Measurements from ENCODE around the gene PTPN4.

PTPN4 gene

DNA sequence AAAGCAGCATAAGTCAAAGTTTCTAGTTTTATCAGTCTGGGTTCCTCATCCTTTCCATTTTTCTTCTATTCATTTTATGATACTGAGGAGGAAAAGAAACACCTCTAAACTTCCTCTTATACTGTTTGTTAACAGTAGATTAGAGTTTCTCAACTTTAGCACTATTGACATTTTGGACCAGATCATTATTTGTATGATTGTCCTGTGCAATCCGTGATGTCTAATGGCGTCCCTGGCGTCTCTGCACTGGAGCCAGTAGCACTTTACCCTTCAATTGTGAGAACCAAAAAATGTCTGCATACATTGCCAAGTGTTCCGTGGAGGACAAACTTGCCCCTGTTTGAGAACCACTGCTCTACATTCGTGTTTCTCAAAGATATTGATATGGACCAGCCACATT, 25.2 kb downstream of the PTPN4 start:
- TF ChIP-seq TCF4 (CRISPR knock-in tag; IDR thresholded peaks at IDR 0.05; ENCODE audit: borderline replicate concordance) = no peak
- TF ChIP-seq TOX (CRISPR knock-in tag; IDR thresholded peaks at IDR 0.05; ENCODE audit: borderline replicate concordance) = no peak
- ATAC-seq = no peak

DNA sequence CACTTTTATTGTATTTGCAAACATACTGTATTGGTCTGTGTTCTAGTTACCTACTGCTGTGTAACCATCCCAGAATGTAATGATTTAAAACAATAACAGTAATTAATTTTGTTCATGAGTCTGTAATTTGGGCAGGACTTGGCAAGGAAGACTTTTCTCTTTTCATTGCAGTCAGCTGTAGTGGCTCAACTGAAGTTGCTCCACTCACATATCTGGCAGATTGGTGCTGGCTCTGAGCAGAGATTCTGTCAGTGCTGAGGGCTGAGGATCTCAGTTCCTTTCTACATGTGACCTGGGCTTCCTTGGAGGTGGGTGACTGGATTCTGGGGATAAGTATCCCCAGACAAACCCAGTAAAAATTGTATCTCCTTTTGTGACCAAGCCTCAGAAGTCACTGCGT, 26.6 kb downstream of the PTPN4 start:
- ATAC-seq = no peak
- TF ChIP-seq, protein P1, sequence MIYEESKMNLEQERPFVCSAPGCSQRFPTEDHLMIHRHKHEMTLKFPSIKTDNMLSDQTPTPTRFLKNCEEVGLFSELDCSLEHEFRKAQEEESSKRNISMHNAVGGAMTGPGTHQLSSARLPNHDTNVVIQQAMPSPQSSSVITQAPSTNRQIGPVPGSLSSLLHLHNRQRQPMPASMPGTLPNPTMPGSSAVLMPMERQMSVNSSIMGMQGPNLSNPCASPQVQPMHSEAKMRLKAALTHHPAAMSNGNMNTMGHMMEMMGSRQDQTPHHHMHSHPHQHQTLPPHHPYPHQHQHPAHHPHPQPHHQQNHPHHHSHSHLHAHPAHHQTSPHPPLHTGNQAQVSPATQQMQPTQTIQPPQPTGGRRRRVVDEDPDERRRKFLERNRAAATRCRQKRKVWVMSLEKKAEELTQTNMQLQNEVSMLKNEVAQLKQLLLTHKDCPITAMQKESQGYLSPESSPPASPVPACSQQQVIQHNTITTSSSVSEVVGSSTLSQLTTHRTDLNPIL (CRISPR knock-in tag; IDR thresholded peaks at IDR 0.05; ENCODE audit: low read depth) = no peak
- TF ChIP-seq ZNF8 (CRISPR knock-in tag; IDR thresholded peaks at IDR 0.05) (no peak), ZFP3 (CRISPR knock-in tag; IDR thresholded peaks at IDR 0.05) (no peak), ZC3H10 (CRISPR knock-in tag; IDR thresholded peaks at IDR 0.05) (no peak), ZFP30 (CRISPR knock-in tag; IDR thresholded peaks at IDR 0.05) (no peak), GLIS3 (CRISPR knock-in tag; IDR thresholded peaks at IDR 0.05) (no peak), OSR1 (CRISPR knock-in tag; IDR thresholded peaks at IDR 0.05) (no peak), ZNF70 (CRISPR knock-in tag; IDR thresholded peaks at IDR 0.05) (no peak), ISL1 (CRISPR knock-in tag; IDR thresholded peaks at IDR 0.05) (no peak), ARNTL (CRISPR knock-in tag; IDR thresholded peaks at IDR 0.05; ENCODE audit: borderline replicate concordance, low read depth) (no peak), RARB (CRISPR knock-in tag; IDR thresholded peaks at IDR 0.05) (no peak), TOX (CRISPR knock-in tag; IDR thresholded peaks at IDR 0.05; ENCODE audit: borderline replicate concordance) (no peak), SNAI2 (CRISPR knock-in tag; IDR thresholded peaks at IDR 0.05) (no peak), PPARA (CRISPR knock-in tag; IDR thresholded peaks at IDR 0.05; ENCODE audit: borderline replicate concordance) (no peak), ZNF565 (CRISPR knock-in tag; conservative IDR thresholded peaks at IDR 0.05; ENCODE audit: low read depth) (no peak), TCF4 (CRISPR knock-in tag; IDR thresholded peaks at IDR 0.05; ENCODE audit: borderline replicate concordance) (no peak)
- TF ChIP-seq, protein P2, sequence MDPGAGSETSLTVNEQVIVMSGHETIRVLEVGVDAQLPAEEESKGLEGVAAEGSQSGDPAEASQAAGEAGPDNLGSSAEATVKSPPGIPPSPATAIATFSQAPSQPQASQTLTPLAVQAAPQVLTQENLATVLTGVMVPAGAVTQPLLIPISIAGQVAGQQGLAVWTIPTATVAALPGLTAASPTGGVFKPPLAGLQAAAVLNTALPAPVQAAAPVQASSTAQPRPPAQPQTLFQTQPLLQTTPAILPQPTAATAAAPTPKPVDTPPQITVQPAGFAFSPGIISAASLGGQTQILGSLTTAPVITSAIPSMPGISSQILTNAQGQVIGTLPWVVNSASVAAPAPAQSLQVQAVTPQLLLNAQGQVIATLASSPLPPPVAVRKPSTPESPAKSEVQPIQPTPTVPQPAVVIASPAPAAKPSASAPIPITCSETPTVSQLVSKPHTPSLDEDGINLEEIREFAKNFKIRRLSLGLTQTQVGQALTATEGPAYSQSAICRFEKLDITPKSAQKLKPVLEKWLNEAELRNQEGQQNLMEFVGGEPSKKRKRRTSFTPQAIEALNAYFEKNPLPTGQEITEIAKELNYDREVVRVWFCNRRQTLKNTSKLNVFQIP (CRISPR knock-in tag; IDR thresholded peaks at IDR 0.05; ENCODE audit: borderline replicate concordance, low read depth) = no peak
- TF ChIP-seq, protein P3, sequence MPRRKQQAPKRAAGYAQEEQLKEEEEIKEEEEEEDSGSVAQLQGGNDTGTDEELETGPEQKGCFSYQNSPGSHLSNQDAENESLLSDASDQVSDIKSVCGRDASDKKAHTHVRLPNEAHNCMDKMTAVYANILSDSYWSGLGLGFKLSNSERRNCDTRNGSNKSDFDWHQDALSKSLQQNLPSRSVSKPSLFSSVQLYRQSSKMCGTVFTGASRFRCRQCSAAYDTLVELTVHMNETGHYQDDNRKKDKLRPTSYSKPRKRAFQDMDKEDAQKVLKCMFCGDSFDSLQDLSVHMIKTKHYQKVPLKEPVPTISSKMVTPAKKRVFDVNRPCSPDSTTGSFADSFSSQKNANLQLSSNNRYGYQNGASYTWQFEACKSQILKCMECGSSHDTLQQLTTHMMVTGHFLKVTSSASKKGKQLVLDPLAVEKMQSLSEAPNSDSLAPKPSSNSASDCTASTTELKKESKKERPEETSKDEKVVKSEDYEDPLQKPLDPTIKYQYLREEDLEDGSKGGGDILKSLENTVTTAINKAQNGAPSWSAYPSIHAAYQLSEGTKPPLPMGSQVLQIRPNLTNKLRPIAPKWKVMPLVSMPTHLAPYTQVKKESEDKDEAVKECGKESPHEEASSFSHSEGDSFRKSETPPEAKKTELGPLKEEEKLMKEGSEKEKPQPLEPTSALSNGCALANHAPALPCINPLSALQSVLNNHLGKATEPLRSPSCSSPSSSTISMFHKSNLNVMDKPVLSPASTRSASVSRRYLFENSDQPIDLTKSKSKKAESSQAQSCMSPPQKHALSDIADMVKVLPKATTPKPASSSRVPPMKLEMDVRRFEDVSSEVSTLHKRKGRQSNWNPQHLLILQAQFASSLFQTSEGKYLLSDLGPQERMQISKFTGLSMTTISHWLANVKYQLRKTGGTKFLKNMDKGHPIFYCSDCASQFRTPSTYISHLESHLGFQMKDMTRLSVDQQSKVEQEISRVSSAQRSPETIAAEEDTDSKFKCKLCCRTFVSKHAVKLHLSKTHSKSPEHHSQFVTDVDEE (CRISPR knock-in tag; IDR thresholded peaks at IDR 0.05) = no peak
- TF ChIP-seq, protein P4, sequence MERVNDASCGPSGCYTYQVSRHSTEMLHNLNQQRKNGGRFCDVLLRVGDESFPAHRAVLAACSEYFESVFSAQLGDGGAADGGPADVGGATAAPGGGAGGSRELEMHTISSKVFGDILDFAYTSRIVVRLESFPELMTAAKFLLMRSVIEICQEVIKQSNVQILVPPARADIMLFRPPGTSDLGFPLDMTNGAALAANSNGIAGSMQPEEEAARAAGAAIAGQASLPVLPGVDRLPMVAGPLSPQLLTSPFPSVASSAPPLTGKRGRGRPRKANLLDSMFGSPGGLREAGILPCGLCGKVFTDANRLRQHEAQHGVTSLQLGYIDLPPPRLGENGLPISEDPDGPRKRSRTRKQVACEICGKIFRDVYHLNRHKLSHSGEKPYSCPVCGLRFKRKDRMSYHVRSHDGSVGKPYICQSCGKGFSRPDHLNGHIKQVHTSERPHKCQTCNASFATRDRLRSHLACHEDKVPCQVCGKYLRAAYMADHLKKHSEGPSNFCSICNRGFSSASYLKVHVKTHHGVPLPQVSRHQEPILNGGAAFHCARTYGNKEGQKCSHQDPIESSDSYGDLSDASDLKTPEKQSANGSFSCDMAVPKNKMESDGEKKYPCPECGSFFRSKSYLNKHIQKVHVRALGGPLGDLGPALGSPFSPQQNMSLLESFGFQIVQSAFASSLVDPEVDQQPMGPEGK (CRISPR knock-in tag; IDR thresholded peaks at IDR 0.05; ENCODE audit: borderline replicate concordance) = no peak

DNA sequence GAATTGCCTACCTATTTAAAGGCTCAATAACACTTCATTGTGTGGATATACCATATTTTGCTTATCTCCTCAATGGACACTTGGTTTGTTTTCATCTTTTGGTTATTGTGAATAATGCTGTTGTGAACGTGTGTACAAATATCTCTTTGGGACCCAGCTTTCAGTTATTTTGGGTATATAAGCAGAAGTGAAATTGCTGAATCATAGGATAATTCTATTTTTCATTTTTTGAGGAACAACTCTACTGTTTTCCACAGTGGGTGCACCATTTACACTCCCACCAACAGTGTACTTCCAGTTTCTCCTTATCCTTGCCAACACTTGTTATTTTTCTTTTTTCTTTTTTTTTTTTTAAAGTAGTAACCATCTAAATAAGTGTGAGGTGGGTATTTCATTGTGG, 29.0 kb downstream of the PTPN4 start:
- no peak for ATAC-seq
- TF ChIP-seq, protein P3 (CRISPR knock-in tag; IDR thresholded peaks at IDR 0.05) = no peak
- TF ChIP-seq ZNF70 (CRISPR knock-in tag; IDR thresholded peaks at IDR 0.05) = no peak
- no peak for TF ChIP-seq ZNF8 (CRISPR knock-in tag; IDR thresholded peaks at IDR 0.05)
- TF ChIP-seq TOX (CRISPR knock-in tag; IDR thresholded peaks at IDR 0.05; ENCODE audit: borderline replicate concordance) = no peak
- no peak for TF ChIP-seq GLIS3 (CRISPR knock-in tag; IDR thresholded peaks at IDR 0.05)
- TF ChIP-seq ISL1 (CRISPR knock-in tag; IDR thresholded peaks at IDR 0.05) = no peak
- TF ChIP-seq OSR1 (CRISPR knock-in tag; IDR thresholded peaks at IDR 0.05) = no peak
- TF ChIP-seq TCF4 (CRISPR knock-in tag; IDR thresholded peaks at IDR 0.05; ENCODE audit: borderline replicate concordance) = no peak
- TF ChIP-seq ZNF565 (CRISPR knock-in tag; conservative IDR thresholded peaks at IDR 0.05; ENCODE audit: low read depth) = no peak
- TF ChIP-seq ZFP3 (CRISPR knock-in tag; IDR thresholded peaks at IDR 0.05) = no peak
- TF ChIP-seq, protein P2 (CRISPR knock-in tag; IDR thresholded peaks at IDR 0.05; ENCODE audit: borderline replicate concordance, low read depth) = no peak
- TF ChIP-seq ARNTL (CRISPR knock-in tag; IDR thresholded peaks at IDR 0.05; ENCODE audit: borderline replicate concordance, low read depth) = no peak
- TF ChIP-seq, protein P1 (CRISPR knock-in tag; IDR thresholded peaks at IDR 0.05; ENCODE audit: low read depth) = no peak
- TF ChIP-seq CSDC2 (CRISPR knock-in tag; IDR thresholded peaks at IDR 0.05) = no peak
- no peak for TF ChIP-seq RARB (CRISPR knock-in tag; IDR thresholded peaks at IDR 0.05)
